Activated CD8-positive, alpha-beta memory T cell treated with anti-CD3 and anti-CD28 coated beads, Interleukin-2, amount 50 U/mL, for 1 hour (primary cell): ENCODE data around the gene GNB2.
A peak's percentile ranks its signal among the peaks of the same experiment; 100 is the strongest.

Experiments
- DNase-seq: peaks from one replicate; pipeline ENCODE4 v3.0.0-alpha.2; 2020; ENCODE audit errors: extremely low read depth

GNB2 gene

GRCh38 chr7:100680576-100681271 is 7.2 kb downstream of the GNB2 start:
- no peak for DNase-seq

- DNase-seq = no peak
Measured at GRCh38 chr7:100681491-100682227, 8.1 kb downstream of the GNB2 start.

- DNase-seq = no peak
Measured at GRCh38 chr7:100682228-100682741, 8.7 kb downstream of the GNB2 start.

- DNase-seq = no peak
Measured at GRCh38 chr7:100682991-100683658, 9.6 kb downstream of the GNB2 start.

- DNase-seq = no peak
Measured at GRCh38 chr7:100683659-100684533, 10.4 kb downstream of the GNB2 start.

- DNase-seq = no peak
Measured at GRCh38 chr7:100684534-100685042, 11.0 kb downstream of the GNB2 start.

GRCh38 chr7:100685049-100685605 is 11.6 kb downstream of the GNB2 start:
- no peak for DNase-seq

- no peak for DNase-seq
Measured at GRCh38 chr7:100685631-100686145, 12.1 kb downstream of the GNB2 start.

- DNase-seq = no peak
Measured at GRCh38 chr7:100686201-100686821, 12.8 kb downstream of the GNB2 start.

- no peak for DNase-seq
Measured at GRCh38 chr7:100686822-100687211, 13.3 kb downstream of the GNB2 start.

GRCh38 chr7:100687261-100687660 is 13.7 kb downstream of the GNB2 start:
- no peak for DNase-seq

GRCh38 chr7:100687751-100688300 is 14.3 kb downstream of the GNB2 start:
- DNase-seq = no peak

GRCh38 chr7:100688326-100688860 is 14.9 kb downstream of the GNB2 start:
- no peak for DNase-seq

GRCh38 chr7:100689230-100690135 is 15.9 kb downstream of the GNB2 start:
- no peak for DNase-seq

- DNase-seq = peak; percentile 55
Measured at GRCh38 chr7:100691676-100692577, 18.4 kb downstream of the GNB2 start.

- no peak for DNase-seq
Measured at GRCh38 chr7:100692578-100692961, 19.0 kb downstream of the GNB2 start.

- no peak for DNase-seq
Measured at GRCh38 chr7:100693312-100694097, 20.0 kb downstream of the GNB2 start.
